Myocyte (in vitro differentiated cells): ENCODE measurements around the gene CPXM2. TPM values are rescaled to one million over a fixed set of nuclear protein-coding genes. Genes with fewer than 3 reads are reported as not detected.

Experiments
- total RNA-seq: library from RNA; depleted of rRNA; stranded (reverse); fragments of >200 nt; gene quantifications from 2 replicates; pipeline ENCODE4 v1.2.3, GENCODE V29; 2014

The CPXM2 gene
- total RNA-seq, 1 donor from 2014 or later = not detected

Other genes starting within 250 kb of the CPXM2 start
- not detected in 2 replicates for gene GPR26, start 225.5 kb downstream of the CPXM2 start, total RNA-seq
- 26.9 and 30.0 TPM in 2 replicates for gene CHST15, start 201.8 kb upstream of the CPXM2 start, total RNA-seq